Activated naive CD8-positive, alpha-beta T cell treated with anti-CD3 and anti-CD28 coated beads, Interleukin-2, amount 10 ng/mL, durations not matched to agents 7 days and 5 days (primary cell): Measurements from ENCODE around the gene NR1H3. TPM values are rescaled to one million over a fixed set of nuclear protein-coding genes. Genes with fewer than 3 reads are reported as not detected.

Experiments used
- ATAC-seq: fragments of 150-1000 bp; cut with Tn5 transposase; one replicate; pipeline ENCODE4 v1.10.0; 2021; ENCODE audit warnings: low read depth, moderate library complexity
- POLR2A ChIA-PET: fragments of 350-600 bp; sonication (Branson Sonifier 250); formaldehyde crosslinking; loops from one replicate; lab custom pipeline; 2021; ENCODE audit warnings: antibody characterized with exemption; lab: Charles Lee
- DNase-seq: peaks from one replicate; pipeline ENCODE4 v3.0.0; 2021
- H3K27ac Mint-ChIP-seq: one replicate; pipeline ENCODE4 v1.8.0; 2022; ENCODE audit warnings: mild to moderate bottlenecking, mixed read lengths
- H3K27me3 Mint-ChIP-seq: one replicate; pipeline ENCODE4 v1.8.0; 2022; ENCODE audit warnings: mild to moderate bottlenecking, moderate library complexity, mixed read lengths
- H3K36me3 Mint-ChIP-seq: one replicate; pipeline ENCODE4 v1.8.0; 2021; ENCODE audit warnings: mild to moderate bottlenecking, mixed read lengths
- H3K4me1 Mint-ChIP-seq: one replicate; pipeline ENCODE4 v1.8.0; 2021; ENCODE audit warnings: mixed read lengths
- H3K4me3 Mint-ChIP-seq: one replicate; pipeline ENCODE4 v1.8.0; 2022; ENCODE audit warnings: mild to moderate bottlenecking, moderate library complexity, mixed read lengths
- H3K9me3 Mint-ChIP-seq: one replicate; pipeline ENCODE4 v1.8.0; 2021; ENCODE audit warnings: mixed read lengths
- total RNA-seq, 2 experiments: library from RNA; stranded (reverse); gene quantifications; one replicate each; pipeline ENCODE4 v1.2.3, GENCODE V29; 2021

NR1H3 gene
- total RNA-seq, 2 experiments from 2014 or later, result 11.7 to 15.1 TPM

DNA sequence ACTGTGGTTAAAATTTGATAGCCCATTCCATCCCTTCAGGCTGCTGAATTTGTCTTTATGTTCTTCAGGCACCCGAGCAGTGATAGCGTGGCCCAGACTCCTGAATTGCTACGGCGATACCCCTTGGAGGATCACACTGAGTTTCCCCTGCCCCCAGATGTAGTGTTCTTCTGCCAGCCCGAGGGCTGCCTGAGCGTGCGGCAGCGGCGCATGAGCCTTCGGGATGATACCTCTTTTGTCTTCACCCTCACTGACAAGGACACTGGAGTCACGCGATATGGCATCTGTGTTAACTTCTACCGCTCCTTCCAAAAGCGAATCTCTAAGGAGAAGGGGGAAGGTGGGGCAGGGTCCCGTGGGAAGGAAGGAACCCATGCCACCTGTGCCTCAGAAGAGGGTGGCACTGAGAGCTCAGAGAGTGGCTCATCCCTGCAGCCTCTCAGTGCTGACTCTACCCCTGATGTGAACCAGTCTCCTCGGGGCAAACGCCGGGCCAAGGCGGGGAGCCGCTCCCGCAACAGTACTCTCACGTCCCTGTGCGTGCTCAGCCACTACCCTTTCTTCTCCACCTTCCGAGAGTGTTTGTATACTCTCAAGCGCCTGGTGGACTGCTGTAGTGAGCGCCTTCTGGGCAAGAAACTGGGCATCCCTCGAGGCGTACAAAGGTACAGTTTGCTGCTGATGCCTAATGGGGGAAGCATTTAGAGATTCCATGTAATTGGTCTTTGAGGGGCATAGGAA lies 16.9 kb downstream of the NR1H3 start:
- no peak overlapping the region for H3K27ac Mint-ChIP-seq
- H3K9me3 Mint-ChIP-seq, result no peaks in the 10 kb centered on the region
- DNase-seq (no peak), ATAC-seq (no peak)
- POLR2A ChIA-PET, result interaction anchor here (1.3 to 4.8 kb wide), 3 partner anchors 15 to 60 kb away, joined by 3 to 36 read pairs (median 14); partner anchors contain the start of genes ACP2 and DDB2
- H3K27me3 Mint-ChIP-seq, result no peaks in the 10 kb centered on the region
- H3K4me3 Mint-ChIP-seq, result no peak overlapping the region
- peaks cover 22% of the 10 kb centered on the region for H3K4me1 Mint-ChIP-seq
- H3K36me3 Mint-ChIP-seq, result peaks cover 28% of the 10 kb centered on the region

DNA sequence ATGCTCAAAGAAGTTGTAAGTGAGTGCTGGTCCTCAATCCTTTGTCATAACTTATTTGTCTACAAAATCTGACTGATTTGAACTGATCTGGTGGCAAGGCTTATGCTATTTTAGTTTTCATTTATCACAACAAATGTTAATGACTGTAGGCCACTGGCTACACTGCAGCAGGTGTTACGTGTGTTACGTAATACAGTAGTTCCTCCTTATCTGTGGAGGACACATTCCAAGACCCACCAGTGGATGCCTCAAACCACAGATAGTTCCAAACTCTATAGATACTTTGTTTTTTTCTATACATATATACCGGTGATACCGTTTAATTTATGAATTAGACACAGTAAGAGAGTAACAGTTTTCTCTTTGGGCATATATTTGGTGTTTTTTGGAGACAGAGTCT lies 19.1 kb downstream of the NR1H3 start:
- H3K27ac Mint-ChIP-seq, result no peak overlapping the region
- H3K36me3 Mint-ChIP-seq, result peaks cover 28% of the 10 kb centered on the region
- H3K27me3 Mint-ChIP-seq, result no peaks in the 10 kb centered on the region
- H3K4me1 Mint-ChIP-seq, result peaks cover 12% of the 10 kb centered on the region
- H3K4me3 Mint-ChIP-seq, result no peak overlapping the region
- no peaks in the 10 kb centered on the region for H3K9me3 Mint-ChIP-seq
- no peak for ATAC-seq
- POLR2A ChIA-PET, result no interaction called here
- no peak for DNase-seq

DNA sequence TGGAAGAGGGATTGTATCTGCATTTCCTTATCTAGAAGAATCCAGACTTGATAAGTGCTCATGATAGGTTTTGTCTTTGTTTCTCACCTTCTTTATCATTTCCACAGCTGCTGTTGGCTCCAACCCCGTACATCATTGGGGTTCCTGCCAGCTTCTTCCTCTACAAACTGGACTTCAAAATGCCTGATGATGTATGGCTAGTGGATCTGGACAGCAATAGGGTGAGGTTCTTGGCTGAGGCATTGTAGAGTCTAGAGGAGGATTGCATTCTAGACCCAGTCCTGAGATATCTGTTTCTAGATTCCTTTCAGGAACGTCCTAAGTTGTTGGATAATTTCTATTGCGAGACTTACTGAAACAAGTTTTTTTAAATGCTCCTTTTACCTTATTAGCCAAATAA lies 20.3 kb downstream of the NR1H3 start:
- Mint-ChIP-seq H3K27ac (no peak overlapping the region), H3K9me3 (no peaks in the 10 kb centered on the region), H3K4me3 (no peak overlapping the region), H3K4me1 (peaks cover 2% of the 10 kb centered on the region), H3K27me3 (no peaks in the 10 kb centered on the region), H3K36me3 (peaks cover 36% of the 10 kb centered on the region)
- POLR2A ChIA-PET, result no interaction called here
- ATAC-seq (no peak), DNase-seq (no peak)

DNA sequence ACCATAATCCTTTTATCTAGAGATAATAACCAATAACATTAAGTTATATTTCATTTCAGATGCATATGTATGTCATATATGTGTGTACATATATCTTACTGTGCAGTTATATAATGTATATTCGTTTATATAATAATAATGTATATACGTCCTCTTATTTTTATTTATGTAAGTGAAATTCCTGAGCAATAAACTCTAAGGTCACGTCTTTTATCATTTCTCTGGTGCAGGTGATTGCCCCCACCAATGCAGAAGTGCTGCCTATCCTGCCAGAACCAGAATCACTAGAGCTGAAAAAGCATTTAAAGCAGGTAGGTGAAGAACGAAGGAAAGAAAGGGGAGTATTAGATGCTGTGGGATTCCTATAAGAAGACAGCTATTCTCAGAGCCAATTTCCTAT lies 21.0 kb downstream of the NR1H3 start:
- Mint-ChIP-seq H3K27ac (no peak overlapping the region), H3K36me3 (peaks cover 36% of the 10 kb centered on the region)
- POLR2A ChIA-PET, result no interaction called here

DNA sequence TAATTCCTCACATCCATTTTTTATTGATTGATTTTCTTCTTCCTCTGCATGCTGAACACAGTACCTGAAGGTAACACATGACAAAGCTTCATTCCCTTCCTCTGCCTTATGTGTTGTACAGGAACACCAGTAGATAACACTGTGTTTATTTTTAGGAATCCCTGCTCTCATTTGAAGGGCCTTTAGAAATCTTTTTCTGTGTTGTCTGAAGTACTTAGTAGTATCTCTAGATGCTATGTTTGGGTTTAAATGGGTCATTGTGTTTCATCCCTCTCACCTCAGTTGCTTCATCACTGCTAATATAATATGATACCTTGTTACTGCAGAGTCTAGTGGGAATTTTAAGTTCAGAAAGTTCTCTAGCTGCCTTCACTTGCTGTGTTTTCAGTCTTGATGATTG lies 22.3 kb downstream of the NR1H3 start:
- DNase-seq (no peak), ATAC-seq (no peak)
- no peak overlapping the region for H3K27ac Mint-ChIP-seq
- no peak overlapping the region for H3K4me3 Mint-ChIP-seq
- no peaks in the 10 kb centered on the region for H3K27me3 Mint-ChIP-seq
- peaks cover 34% of the 10 kb centered on the region for H3K36me3 Mint-ChIP-seq
- no peaks in the 10 kb centered on the region for H3K9me3 Mint-ChIP-seq
- peaks cover 2% of the 10 kb centered on the region for H3K4me1 Mint-ChIP-seq
- POLR2A ChIA-PET, result no interaction called here

More for the DNA sequence above, 21.0 kb downstream of the NR1H3 start:
- ATAC-seq (no peak), DNase-seq (no peak)
- Mint-ChIP-seq H3K4me1 (peaks cover 2% of the 10 kb centered on the region), H3K27me3 (no peaks in the 10 kb centered on the region), H3K4me3 (no peak overlapping the region), H3K9me3 (no peaks in the 10 kb centered on the region)

DNA sequence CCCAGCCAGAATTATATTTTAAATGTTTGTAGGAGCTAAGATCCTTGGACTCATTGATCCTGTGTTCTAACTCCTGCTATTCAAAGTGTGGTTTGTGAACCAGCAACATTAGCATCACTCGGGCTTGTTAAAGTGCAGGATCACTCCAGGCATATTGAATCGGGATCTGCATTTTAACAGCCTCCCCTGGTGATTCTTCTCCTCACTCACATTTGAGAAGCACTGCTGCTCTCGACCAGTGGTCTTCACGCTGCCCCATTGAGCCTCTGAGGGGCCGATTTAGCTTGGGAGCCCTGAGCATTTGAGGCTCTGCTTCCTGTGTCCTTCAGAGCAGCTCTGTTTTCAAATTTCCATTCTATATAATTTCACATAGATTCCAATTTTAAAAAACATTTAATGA lies 23.1 kb downstream of the NR1H3 start:
- H3K27ac Mint-ChIP-seq, result no peak overlapping the region
- POLR2A ChIA-PET, result interaction anchor here (1.3 kb wide), 1 partner anchor 40 kb away, joined by 5 read pairs; no protein-coding TSS in a partner anchor
- peaks cover 37% of the 10 kb centered on the region for H3K36me3 Mint-ChIP-seq

DNA sequence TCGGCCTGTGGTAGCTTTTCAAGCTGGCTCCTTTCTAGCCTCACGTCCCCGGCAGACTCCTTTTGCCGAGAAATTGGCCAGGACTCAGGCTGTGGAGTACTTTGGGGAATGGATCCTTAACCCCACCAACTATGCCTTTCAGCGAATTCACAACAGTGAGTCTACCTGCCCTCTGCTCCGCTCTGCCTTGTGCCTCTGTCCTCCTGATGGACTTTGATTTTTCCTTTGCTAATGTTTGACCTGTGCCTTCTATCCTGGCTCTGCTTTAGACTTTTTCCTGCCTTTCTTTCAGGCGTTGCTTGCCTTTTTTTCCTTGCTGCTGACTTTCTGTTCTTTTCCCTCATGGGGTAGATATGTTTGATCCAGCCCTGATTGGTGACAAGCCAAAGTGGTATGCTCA lies 24.7 kb downstream of the NR1H3 start:
- H3K9me3 Mint-ChIP-seq, result no peaks in the 10 kb centered on the region
- H3K36me3 Mint-ChIP-seq, result peaks cover 33% of the 10 kb centered on the region
- ATAC-seq, result no peak
- no peak for DNase-seq
- no peak overlapping the region for H3K27ac Mint-ChIP-seq
- no peaks in the 10 kb centered on the region for H3K27me3 Mint-ChIP-seq
- H3K4me1 Mint-ChIP-seq, result peaks cover 3% of the 10 kb centered on the region
- POLR2A ChIA-PET, result interaction anchor here (0.5 kb wide), 1 partner anchor 1486 kb away, joined by 4 read pairs; no protein-coding TSS in a partner anchor
- H3K4me3 Mint-ChIP-seq, result no peak overlapping the region

More for the DNA sequence above, 23.1 kb downstream of the NR1H3 start:
- no peak for DNase-seq
- no peaks in the 10 kb centered on the region for H3K27me3 Mint-ChIP-seq
- H3K4me3 Mint-ChIP-seq, result no peak overlapping the region
- no peaks in the 10 kb centered on the region for H3K9me3 Mint-ChIP-seq
- ATAC-seq, result no peak
- peaks cover 3% of the 10 kb centered on the region for H3K4me1 Mint-ChIP-seq

DNA sequence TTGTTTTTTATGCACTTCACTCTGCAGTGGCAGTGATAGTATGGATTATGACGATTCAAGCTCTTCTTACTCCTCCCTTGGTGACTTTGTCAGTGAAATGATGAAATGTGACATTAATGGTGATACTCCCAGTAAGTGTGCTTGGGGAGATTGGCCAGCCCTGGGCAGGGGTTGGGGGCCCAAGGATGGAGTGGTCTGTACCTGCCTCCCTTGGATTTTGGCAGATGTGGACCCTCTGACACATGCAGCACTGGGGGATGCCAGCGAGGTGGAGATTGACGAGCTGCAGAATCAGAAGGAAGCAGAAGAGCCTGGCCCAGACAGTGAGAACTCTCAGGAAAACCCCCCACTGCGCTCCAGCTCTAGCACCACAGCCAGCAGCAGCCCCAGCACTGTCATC lies 26.4 kb downstream of the NR1H3 start:
- Mint-ChIP-seq H3K27me3 (no peaks in the 10 kb centered on the region), H3K27ac (no peak overlapping the region), H3K36me3 (peaks cover 38% of the 10 kb centered on the region), H3K9me3 (no peaks in the 10 kb centered on the region), H3K4me3 (no peak overlapping the region), H3K4me1 (peaks cover 1% of the 10 kb centered on the region)
- ATAC-seq (no peak), DNase-seq (no peak)
- POLR2A ChIA-PET, result no interaction called here

DNA sequence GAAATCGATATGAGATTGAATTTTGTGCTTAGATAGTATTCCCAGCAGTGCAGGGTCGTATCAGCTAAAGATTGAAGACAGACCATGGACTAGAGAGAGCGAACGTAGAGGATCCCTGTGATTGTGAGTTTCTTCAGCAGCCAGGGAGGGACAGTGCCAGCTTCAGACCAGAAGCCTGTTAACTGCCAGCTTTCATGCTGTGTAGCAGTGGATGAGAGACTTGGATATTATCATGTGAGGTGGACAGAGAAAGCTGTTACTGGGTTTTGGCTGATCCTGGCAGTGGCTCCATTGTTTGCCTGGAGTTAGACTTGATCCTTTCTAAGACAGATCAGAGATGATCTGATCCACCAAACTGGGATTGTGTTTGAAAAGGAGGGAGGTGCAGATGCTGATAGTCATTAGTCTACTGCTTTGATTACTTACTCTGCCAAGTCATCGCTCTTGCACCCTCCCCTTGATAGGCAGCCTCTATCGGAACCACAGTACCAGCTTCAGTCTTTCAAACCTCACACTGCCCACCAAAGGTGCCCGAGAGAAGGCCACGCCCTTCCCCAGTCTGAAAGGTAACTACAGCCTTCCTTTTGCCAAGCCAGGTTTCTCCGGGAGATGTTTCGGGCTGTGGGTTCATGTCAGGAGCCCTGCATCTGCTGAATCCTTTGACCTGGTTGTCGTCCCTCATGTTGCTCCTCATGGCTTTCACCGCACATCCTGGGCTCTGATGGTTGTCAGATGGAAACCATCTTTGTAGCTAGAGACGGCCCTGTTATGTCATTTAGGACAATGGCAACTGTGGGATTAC lies 28.4 kb downstream of the NR1H3 start:
- POLR2A ChIA-PET, result interaction anchor here (0.6 kb wide), 1 partner anchor 79 kb away, joined by 5 read pairs; no protein-coding TSS in a partner anchor
- Mint-ChIP-seq H3K27me3 (no peaks in the 10 kb centered on the region), H3K4me1 (peaks cover 1% of the 10 kb centered on the region), H3K9me3 (no peaks in the 10 kb centered on the region), H3K27ac (no peak overlapping the region), H3K36me3 (peaks cover 46% of the 10 kb centered on the region), H3K4me3 (no peak overlapping the region)
- DNase-seq (no peak), ATAC-seq (no peak)

DNA sequence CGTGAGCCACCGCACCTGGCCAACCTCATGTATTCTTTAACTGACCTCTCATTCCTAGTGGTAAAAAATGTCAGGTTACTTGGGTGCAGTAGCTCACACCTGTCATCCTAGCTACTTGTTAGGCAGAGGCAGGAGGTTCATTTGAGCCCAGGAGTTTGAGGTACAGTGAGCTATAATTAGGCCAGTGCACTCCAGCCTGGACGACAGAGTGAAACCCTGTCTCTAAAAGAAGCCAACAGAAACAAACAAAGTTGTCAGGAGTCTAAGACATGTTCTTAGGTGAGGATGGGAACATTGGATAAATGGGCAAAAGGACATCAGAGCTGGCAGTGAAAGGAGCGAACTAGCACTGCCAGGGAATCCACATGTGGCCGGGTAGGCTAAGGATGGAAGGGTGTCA lies 30.3 kb downstream of the NR1H3 start:
- DNase-seq, result no peak
- H3K4me3 Mint-ChIP-seq, result no peak overlapping the region
- H3K4me1 Mint-ChIP-seq, result peaks cover 1% of the 10 kb centered on the region
- POLR2A ChIA-PET, result no interaction called here
- H3K27me3 Mint-ChIP-seq, result no peaks in the 10 kb centered on the region
- peaks cover 44% of the 10 kb centered on the region for H3K36me3 Mint-ChIP-seq
- H3K9me3 Mint-ChIP-seq, result no peaks in the 10 kb centered on the region
- ATAC-seq, result no peak
- no peak overlapping the region for H3K27ac Mint-ChIP-seq

DNA sequence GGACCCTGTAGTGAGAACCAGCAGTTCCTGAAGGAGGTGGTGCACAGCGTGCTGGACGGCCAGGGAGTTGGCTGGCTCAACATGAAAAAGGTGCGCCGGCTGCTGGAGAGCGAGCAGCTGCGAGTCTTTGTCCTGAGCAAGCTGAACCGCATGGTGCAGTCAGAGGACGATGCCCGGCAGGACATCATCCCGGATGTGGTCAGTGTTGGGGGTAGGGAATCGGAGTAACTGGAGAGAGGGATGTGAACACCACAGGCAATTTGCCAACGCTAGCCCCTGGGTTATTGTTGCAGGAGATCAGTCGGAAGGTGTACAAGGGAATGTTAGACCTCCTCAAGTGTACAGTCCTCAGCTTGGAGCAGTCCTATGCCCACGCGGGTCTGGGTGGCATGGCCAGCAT lies 32.1 kb downstream of the NR1H3 start:
- peaks cover 1% of the 10 kb centered on the region for H3K4me1 Mint-ChIP-seq
- no peaks in the 10 kb centered on the region for H3K27me3 Mint-ChIP-seq
- no peak overlapping the region for H3K4me3 Mint-ChIP-seq
- DNase-seq (no peak), ATAC-seq (no peak)
- POLR2A ChIA-PET, result no interaction called here
- H3K36me3 Mint-ChIP-seq, result peaks cover 38% of the 10 kb centered on the region
- H3K9me3 Mint-ChIP-seq, result no peaks in the 10 kb centered on the region
- peak overlapping the region; percentile 47 for H3K27ac Mint-ChIP-seq

DNA sequence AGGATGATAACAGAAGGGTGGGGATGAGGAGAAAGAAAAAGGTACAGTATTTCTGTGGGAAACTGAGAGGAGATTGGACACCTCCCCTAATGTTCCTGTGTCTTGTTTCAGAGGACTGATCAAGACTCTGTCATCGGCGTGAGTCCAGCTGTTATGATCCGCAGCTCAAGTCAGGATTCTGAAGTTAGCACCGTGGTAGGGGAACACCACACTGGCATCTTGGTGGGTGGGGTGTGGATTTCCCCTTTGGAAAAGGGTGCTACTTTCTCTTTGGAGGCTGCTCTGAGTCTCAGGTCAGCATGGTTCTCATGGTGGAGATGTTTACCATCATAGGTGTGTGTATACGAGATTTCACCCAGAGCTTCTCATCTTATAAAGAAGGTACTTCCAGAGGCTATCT lies 37.6 kb downstream of the NR1H3 start:
- POLR2A ChIA-PET, result no interaction called here
- Mint-ChIP-seq H3K4me3 (no peak overlapping the region), H3K27me3 (no peaks in the 10 kb centered on the region), H3K4me1 (peaks cover 2% of the 10 kb centered on the region), H3K36me3 (peaks cover 47% of the 10 kb centered on the region), H3K27ac (no peak overlapping the region), H3K9me3 (peaks cover 6% of the 10 kb centered on the region)
- no peak for DNase-seq
- no peak for ATAC-seq

DNA sequence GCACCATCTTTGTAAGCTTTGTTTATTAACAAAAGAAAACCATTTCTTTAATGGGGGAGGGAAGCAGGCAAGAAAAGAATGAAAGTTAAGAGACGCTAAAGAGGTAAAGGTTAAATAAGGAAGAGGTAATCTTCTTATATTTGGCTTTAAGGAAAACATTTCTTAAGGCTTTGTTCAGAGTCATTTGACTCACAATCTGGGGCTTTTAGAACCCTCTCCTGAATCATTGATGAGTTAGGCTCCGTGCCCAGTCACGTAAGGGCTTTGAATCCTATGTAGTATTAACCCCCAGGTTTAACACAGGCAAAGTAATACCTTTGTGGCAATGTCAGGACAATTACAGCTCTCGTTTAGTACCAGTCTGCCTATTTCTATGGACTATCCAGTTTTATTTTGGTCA lies 38.2 kb downstream of the NR1H3 start:
- DNase-seq, result no peak
- no peak overlapping the region for H3K27ac Mint-ChIP-seq
- peaks cover 6% of the 10 kb centered on the region for H3K9me3 Mint-ChIP-seq
- peaks cover 50% of the 10 kb centered on the region for H3K36me3 Mint-ChIP-seq
- peaks cover 2% of the 10 kb centered on the region for H3K4me1 Mint-ChIP-seq
- H3K27me3 Mint-ChIP-seq, result no peaks in the 10 kb centered on the region
- no peak overlapping the region for H3K4me3 Mint-ChIP-seq
- POLR2A ChIA-PET, result no interaction called here
- ATAC-seq, result no peak

DNA sequence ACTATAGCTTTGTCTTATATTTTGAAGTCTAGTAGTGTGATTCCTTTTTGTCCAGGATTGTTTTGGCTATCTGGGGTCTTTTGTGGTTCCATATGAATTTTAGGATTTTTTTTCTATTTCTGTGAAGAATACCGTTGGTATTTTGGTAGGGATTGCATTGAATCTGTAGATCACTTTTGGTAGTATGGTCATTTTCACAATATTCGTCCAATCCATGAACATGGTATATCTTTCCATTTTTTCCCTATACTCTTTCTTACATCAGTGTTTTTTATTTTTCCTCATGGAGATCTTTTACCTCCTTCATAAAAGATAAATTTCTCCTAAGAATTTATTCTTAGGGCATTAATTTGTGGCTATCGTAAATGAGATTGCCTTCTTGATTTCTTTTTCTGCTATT lies 41.3 kb downstream of the NR1H3 start:
- POLR2A ChIA-PET, result no interaction called here
- Mint-ChIP-seq H3K9me3 (peaks cover 11% of the 10 kb centered on the region), H3K4me1 (peaks cover 5% of the 10 kb centered on the region), H3K27me3 (no peaks in the 10 kb centered on the region), H3K27ac (no peak overlapping the region), H3K36me3 (peaks cover 71% of the 10 kb centered on the region), H3K4me3 (no peak overlapping the region)
- ATAC-seq (no peak), DNase-seq (no peak)
